Stimulated activated CD8-positive, alpha-beta memory T cell treated with anti-CD3 and anti-CD28 coated beads, Interleukin-2, amount 100 ng/mL, for 48 hours (primary cell): ENCODE data around the gene BRK1.
"Not testable (repeated sequence)": the region's sequence is repeated elsewhere in the genome, so short reads cannot be mapped to it uniquely, and the experiment has no call there.

Source experiments
- DNase-seq, 2 donors: peaks; one replicate each; pipeline ENCODE4 v3.0.0-alpha.2; 2020; ENCODE audit warnings: low read depth in 2 of 2

Gene BRK1

DNA sequence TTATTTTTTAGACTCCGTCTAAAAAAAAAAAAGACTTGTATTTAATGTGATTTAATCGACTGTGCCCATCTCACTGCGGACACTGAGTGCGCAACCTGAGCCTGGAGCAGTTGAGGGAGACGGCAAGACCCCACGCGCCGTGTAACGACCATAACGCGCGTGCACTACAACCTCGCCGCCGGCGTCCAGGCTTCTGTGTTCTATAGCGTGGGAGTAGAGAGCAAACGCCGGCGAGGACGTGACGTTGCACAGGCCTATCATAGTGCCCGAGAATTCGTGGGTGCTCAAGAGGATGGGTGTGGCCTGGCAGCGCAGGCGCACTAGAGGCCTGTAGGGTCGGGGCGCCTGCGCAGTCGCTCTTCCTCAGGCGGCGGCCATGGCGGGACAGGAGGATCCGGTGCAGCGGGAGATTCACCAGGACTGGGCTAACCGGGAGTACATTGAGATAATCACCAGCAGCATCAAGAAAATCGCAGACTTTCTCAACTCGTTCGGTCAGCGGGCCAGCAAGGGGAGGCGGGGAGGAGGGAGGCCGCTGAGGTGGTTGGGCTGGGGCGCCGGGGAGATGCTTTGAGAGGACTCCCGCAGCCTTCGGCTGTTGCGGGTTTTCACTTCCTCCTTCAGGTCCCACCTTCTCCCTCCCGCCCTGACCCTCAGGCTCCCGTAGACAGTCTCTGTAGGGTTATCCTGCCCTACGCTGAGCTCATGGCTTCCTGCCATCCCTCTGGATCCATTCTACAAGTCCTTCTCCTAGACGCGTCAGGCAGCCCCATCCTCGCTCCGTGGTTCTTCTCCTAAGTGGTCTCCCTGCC is at the start of gene BRK1:
TSS of gene BRK1 (plus strand) at position 350 of the 812 bp plus-strand sequence. CDS start at position 377, 27 bp downstream.
- peak; percentile 91 to 93 for DNase-seq

DNA sequence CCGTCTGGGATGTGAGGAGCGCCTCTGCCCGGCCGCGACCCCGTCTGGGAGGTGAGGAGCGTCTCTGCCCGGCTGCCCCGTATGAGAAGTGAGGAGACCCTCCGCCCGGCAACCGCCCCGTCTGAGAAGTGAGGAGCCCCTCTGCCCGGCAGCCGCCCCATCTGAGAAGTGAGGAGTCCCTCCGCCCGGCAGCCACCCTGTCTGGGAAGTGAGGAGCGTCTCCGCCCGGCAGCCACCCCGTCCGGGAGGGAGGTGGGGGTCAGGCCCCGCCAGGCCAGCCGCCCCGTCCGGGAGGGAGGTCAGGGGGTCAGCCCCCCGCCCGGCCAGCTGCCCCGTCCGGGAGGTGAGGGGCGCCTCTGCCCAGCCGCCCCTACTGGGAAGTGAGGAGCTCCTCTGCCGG is 45.4 kb upstream of the BRK1 start:
- not testable (repeated sequence) for DNase-seq

DNA sequence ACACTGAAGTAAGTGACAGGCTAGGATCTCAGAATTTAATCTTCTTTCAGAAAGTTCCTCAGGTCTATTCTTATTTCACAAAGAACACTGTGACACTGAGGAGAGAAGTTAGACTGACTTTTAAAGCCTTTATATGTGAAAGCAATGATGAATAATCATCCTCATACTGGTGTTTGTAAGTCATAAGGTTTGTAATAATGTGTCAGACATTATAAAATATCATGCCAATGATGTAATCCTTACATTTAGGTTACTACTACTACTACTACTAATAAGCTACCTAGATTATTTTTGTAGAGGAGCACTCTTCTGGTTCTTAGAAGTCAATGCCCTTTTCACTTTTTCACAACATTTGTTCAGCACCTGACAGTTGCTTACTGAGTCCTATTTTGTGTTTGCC is 40.8 kb upstream of the BRK1 start:
- no peak for DNase-seq

DNA sequence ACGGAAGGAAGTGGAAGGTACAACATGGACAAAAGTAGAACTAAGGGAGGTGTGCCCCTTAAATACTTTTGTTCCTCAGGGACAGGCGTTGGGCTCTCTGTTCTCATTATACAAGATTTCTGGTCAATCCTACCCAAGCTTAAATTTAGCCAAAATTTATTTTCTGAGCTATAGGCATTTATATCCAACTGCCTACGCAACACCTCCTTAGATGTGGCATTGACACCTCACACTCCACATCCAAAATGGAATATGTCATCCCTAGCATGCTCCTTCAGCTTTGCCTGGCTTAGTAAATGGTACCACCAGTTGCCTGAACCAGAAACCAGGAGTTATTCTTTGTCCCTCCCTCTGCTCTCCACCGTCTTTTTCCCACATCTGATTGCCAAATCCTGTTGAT is 33.6 kb upstream of the BRK1 start:
- no peak for DNase-seq

DNA sequence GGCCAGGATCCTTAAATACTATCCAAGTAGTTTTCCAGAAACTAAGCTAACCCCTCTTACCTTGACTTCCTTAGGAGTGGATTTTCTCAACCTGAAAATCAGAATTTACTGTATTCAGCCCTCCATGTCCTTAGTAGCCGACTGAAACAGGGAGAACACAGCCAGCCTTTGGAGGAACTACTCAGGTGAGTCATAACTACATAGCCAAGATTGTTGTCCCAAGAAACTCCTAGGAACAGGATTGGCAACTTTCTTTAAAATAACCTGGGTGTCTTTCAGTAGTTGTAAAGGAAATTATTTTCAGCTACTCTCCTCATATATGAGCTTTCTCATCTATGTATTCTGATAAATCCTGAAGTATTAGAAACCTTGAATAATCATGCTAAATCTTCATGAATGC is 29.7 kb upstream of the BRK1 start:
- no peak for DNase-seq

DNA sequence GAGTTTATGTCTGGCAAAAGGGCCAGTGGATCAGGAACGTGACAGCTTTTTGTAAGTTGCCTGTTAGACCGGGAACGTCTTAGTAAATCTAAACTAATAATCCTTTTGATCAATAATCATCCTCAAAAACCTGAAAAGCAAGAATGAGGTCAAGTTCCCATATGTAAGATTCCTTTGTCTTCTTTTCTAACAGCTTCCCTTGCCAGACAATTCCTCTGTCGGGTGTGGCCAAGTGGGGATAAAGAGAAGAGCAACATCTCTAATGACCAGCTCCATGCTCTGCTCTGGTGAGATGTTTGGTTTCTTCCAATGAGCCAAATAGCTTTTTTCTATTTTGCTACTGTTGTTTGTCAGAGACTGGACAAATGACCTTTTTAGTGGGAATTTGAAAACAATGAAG is 27.2 kb upstream of the BRK1 start:
- no peak for DNase-seq

GRCh38 chr3:10090179-10090578 is 25.3 kb upstream of the BRK1 start:
- no peak for DNase-seq

GRCh38 chr3:10090774-10091173 is 24.7 kb upstream of the BRK1 start:
- not testable (repeated sequence) for DNase-seq

DNA sequence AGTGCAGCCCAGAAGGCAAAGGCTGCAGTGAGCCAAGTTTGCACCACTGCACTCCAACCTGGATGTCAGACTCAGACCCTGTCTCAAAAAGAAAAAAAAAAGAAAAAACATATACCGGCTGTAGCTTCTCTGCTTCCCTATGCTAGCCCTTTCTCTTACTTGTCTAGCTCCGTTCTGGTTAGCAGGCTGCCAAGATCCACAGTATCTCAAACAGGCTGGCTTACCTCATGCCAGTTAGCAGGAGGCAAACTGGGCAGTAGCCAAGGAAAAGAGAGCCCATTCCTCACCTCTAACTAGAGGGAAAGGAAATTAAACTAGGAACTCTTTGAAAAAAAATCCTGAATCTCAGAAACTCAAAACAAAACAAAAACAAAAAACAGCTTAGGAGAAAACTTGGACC is 24.1 kb upstream of the BRK1 start:
- DNase-seq, result not testable (repeated sequence)

DNA sequence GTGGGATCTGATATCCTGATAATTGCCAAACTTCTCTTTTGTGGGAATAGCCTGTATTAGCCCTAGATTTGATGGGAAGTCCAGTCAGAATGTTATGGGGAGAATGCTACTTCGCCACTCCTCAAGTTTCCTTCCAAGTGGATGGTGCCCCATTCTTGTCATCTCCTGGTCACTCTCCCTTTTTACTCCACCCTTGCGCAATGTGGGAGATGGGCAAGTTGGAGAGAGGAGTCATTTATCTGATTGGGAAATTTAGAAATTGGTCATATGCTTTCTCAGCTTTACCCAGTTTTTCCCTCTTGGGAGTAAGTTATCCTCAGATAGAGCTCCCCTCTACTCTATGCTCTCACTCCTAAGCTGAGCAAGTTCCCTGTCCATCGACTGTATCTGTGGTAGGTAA is 21.8 kb upstream of the BRK1 start:
- DNase-seq, result no peak

- DNase-seq, result no peak
These were observed 16.4 kb upstream of the BRK1 start for GRCh38 chr3:10099041-10099440.

DNA sequence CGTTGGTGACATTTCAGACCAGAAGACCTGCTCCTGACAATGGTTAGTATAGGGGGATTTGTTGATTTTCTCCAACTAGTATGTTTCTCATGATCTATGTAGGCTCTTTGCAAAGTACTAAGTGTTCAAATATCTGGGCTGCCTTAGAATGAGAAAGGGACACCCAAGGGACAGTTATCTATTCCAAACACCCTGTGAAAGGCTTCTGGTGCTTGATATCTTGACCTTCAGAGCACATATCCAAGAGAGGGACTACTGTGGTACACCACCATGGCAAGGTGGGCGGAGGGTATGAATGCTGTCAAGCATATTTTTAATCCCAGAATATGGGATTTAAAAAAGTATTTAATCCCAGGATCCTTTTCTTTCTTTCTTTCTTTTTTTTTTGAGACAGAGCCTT is 8.6 kb upstream of the BRK1 start:
- DNase-seq, result no peak

DNA sequence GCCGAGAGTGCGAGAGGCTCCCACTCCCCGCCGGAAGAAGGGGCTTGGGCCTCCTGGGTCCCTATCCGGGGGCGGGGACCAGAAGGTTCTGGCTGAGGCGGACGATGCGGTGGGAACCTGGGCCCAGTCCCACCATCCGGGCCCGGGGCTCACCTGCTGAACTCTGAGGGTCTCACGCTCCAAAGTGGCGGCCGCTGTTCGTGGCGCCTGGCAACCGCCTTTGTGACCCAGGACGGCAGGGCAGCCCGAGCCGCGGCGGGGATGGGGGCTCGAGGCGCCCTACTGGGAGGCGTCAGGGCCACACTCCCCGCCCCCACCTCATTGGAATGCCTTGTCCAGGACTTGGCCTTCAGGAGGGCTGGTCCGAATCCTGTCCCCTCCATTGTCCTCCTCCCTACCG is 7.4 kb upstream of the BRK1 start, which contains the start of gene FANCD2OS:
TSS of gene FANCD2OS (minus strand) at position 165 of the 400 bp plus-strand sequence. CDS start 3,481 bp downstream, outside the sequence.
- DNase-seq, result no peak

DNA sequence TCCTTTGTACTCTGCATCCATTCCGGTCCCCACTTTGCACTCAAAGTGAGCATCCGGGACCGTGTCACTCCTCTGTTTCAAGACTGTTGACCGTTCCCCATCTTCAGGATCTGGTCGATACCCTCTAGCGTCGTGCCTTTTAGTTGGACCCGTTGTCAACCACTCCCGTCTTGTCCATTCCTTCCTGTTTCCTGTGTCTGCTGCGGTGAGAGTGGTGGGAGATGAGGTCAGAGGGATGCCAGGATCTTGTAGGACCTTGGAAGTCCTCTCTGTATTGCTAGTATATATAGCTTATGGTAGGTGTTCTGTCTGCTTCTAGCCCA is 624 bp downstream of the BRK1 start:
- no peak for DNase-seq

- DNase-seq, result no peak
These were observed 1.5 kb downstream of the BRK1 start for GRCh38 chr3:10116928-10117327.

GRCh38 chr3:10119376-10119775 is 3.9 kb downstream of the BRK1 start:
- DNase-seq, result no peak

DNA sequence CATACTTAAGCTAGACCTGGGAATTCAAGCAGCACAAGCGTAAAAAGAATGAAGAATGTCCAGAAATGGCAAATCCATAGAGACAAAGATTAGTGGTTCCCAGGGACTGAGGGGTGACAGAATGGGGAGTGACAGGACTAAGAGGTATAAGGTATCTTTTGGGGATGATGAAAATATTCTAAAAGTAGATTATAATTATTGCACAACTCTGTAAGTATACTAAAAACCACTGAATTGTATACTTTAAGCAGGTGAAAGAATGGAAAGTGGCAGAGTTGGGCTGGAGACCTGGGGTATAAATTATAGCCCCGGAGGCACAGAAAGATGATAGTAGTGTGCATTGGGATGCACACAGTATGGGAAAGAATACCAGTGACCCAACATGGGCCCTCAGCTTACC is 5.6 kb downstream of the BRK1 start:
- no peak for DNase-seq

DNA sequence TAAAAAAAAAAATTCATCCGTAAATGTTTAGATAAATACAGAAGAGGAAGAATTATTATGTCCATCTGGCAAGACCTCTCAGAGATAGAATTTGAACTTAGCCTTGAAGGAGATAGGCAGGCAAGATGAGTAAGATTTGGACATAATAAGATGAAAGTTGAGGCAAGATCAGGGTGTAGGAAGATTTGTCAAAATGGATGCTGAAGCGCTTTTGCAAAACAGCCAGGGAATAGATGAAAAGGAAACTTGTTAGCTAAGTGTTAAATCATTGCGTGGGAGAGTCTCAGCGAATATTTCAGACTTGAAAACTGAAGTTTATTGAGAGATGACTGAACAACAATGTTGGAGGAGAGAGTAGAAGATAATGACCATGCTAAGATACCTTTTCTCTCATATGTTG is 7.2 kb downstream of the BRK1 start:
- no peak for DNase-seq

DNA sequence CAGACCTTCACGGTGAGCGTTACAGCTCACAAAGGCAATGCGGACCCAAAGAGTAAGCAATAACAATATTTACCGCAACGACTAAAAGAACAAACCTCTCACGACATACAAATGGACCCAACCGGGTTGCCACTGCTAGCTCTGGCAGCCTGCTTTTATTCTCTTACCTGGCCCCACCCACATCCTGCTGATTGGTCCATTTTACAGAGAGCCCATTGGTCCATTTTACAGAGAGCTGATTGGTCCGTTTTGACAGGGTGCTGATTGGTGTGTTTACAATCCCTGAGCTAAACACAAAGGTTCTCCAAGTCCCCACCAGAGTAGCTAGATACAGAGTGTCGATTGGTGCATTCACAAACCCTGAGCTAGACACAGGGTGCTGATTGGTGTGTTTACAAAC is 20.4 kb downstream of the BRK1 start:
- not testable (repeated sequence) for DNase-seq

GRCh38 chr3:10136426-10137005 is 21.0 kb downstream of the BRK1 start:
- DNase-seq, result no peak

- DNase-seq, result no peak
These were observed 21.7 kb downstream of the BRK1 start for GRCh38 chr3:10137178-10137577.

DNA sequence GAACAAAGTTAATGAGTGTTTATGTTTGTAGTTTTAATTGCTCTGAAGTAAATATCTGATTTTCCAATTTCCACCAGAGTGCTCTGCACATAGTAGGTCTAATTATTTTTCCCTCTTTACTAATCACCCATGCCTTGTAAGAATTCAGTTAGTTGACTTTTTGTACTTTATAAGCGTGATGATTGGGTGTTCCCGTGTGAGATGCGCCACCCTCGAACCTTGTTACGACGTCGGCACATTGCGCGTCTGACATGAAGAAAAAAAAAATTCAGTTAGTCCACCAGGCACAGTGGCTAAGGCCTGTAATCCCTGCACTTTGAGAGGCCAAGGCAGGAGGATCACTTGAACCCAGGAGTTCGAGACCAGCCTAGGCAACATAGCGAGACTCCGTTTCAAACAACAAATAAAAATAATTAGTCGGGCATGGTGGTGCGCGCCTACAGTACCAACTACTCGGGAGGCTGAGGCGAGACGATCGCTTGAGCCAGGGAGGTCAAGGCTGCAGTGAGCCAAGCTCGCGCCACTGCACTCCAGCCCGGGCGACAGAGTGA is 25.6 kb downstream of the BRK1 start:
- DNase-seq, result no peak
